Naive B cell (primary cell): ENCODE results near the gene HDAC10. TPM values are rescaled to one million over a fixed set of nuclear protein-coding genes. Genes with fewer than 3 reads are reported as not detected.

Experiments used
- ATAC-seq, 2 donors: fragments of 150-1000 bp; cut with Tn5 transposase; 2 replicates each; pipeline ENCODE4 v1.10.0; 2021; ENCODE audit warnings: low read depth in 2 of 2, mild to moderate bottlenecking in 2 of 2, moderate library complexity in 2 of 2
- DNase-seq: peaks from one replicate; pipeline ENCODE4 v3.0.0; 2022
- H3K27ac Mint-ChIP-seq, 6 donors: one replicate each; pipeline ENCODE4 v1.8.0; 2020 to 2022; ENCODE audit warnings: mild to moderate bottlenecking in 6 of 6, mixed read lengths in 6 of 6, moderate library complexity in 5 of 6, inconsistent platforms in 2 of 6
- H3K27me3 Mint-ChIP-seq, 3 donors: one replicate each; pipeline ENCODE4 v1.8.0; 2021 to 2022; ENCODE audit warnings: mixed read lengths in 3 of 3, mild to moderate bottlenecking in 1 of 3
- H3K36me3 Mint-ChIP-seq, 2 donors: one replicate each; pipeline ENCODE4 v1.8.0; 2020 to 2022; ENCODE audit warnings: mixed read lengths in 2 of 2, inconsistent platforms in 1 of 2, mild to moderate bottlenecking in 1 of 2
- H3K4me1 Mint-ChIP-seq, 3 donors: one replicate each; pipeline ENCODE4 v1.8.0; 2020 to 2022; ENCODE audit warnings: mixed read lengths in 3 of 3, inconsistent platforms in 1 of 3, mild to moderate bottlenecking in 1 of 3, moderate library complexity in 1 of 3
- H3K4me3 Mint-ChIP-seq, 8 donors: one replicate each; pipeline ENCODE4 v1.8.0; 2020 to 2022; ENCODE audit warnings: mild to moderate bottlenecking in 8 of 8, mixed read lengths in 8 of 8, moderate library complexity in 8 of 8, inconsistent platforms in 2 of 8
- H3K9me3 Mint-ChIP-seq, 7 donors: one replicate each; pipeline ENCODE4 v1.8.0; 2020 to 2022; ENCODE audit warnings: mixed read lengths in 7 of 7, mild to moderate bottlenecking in 5 of 7, inconsistent platforms in 2 of 7, moderate library complexity in 1 of 7
- polyA plus RNA-seq, 6 donors: library from polyadenylated mRNA; unstranded; fragments of 300-500 nt; fragmentation: Illumina TruSeq; gene quantifications; one replicate each; pipeline ENCODE4 v1.2.3, GENCODE V29; 2021; ENCODE audit warnings: low read depth in 6 of 6

HDAC10 gene
- polyA plus RNA-seq, 6 donors from 2014 or later = 4.6 to 8.2 (median 6.3) TPM

GRCh38 chr22:50253046-50253915, 2.2 kb upstream of the HDAC10 start:
- no peak overlapping the region for H3K4me3 Mint-ChIP-seq
- peaks cover 0 to 3% (median 0%) of the 10 kb centered on the region in 3 donors for H3K27me3 Mint-ChIP-seq
- no peak overlapping the region for H3K27ac Mint-ChIP-seq
- H3K9me3 Mint-ChIP-seq = no peaks in the 10 kb centered on the region
- H3K36me3 Mint-ChIP-seq = no peaks in the 10 kb centered on the region
- no peak for DNase-seq
- ATAC-seq = no peak
- H3K4me1 Mint-ChIP-seq = peaks cover 3 to 5% (median 5%) of the 10 kb centered on the region in 3 donors

- Mint-ChIP-seq H3K27me3 (no peaks in the 10 kb centered on the region), H3K9me3 (no peaks in the 10 kb centered on the region), H3K27ac (peak overlapping the region in 5 of 6 donors; percentile 13 to 83 (median 69)), H3K36me3 (no peaks in the 10 kb centered on the region), H3K4me3 (peak overlapping the region; percentile 60 to 87 (median 76)), H3K4me1 (peaks cover 7 to 11% (median 10%) of the 10 kb centered on the region in 3 donors)
- ATAC-seq = peak; percentile 77 to 79
- DNase-seq = peak; percentile 70
Measured at GRCh38 chr22:50252082-50253045, 1.3 kb upstream of the HDAC10 start.

DNA sequence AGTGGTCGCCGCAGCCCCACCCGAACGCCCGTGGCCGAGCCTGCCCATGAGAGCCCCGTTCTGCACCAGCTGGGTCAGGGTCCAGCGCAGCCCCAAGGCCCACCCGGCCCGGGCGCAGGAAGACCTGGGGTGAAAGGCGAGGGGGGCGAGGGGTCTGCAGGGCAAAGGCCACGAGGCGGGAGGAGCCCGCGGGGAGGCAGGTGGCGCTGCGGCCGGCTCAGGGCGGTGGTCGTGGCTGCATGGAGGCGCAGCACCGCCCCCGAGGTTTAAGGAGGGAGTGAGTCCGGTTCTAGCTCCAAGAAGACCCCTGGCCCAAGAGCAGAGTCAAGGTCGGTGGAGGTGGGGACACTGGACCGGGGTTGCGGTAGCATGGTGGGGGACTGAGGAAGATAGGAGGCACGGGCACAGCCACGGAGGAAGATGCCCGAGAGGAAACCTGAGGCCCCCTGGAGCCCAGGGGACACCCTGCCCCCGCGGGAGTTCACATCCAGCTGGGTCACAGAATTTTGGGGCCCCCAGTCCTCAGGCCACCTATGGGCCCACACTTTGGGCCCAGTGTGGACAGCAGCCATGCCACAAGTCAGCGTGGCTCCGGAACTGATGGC, 514 bp upstream of the HDAC10 start:
- H3K27me3 Mint-ChIP-seq = no peaks in the 10 kb centered on the region
- DNase-seq = no peak
- H3K36me3 Mint-ChIP-seq = no peaks in the 10 kb centered on the region
- H3K4me1 Mint-ChIP-seq = peaks cover 7 to 15% (median 12%) of the 10 kb centered on the region in 3 donors
- peak overlapping the region; percentile 29 to 84 (median 72) for H3K4me3 Mint-ChIP-seq
- no peaks in the 10 kb centered on the region for H3K9me3 Mint-ChIP-seq
- H3K27ac Mint-ChIP-seq = peak overlapping the region in 5 of 6 donors; percentile 13 to 83 (median 44)
- peak; percentile 19 to 28 for ATAC-seq

DNA sequence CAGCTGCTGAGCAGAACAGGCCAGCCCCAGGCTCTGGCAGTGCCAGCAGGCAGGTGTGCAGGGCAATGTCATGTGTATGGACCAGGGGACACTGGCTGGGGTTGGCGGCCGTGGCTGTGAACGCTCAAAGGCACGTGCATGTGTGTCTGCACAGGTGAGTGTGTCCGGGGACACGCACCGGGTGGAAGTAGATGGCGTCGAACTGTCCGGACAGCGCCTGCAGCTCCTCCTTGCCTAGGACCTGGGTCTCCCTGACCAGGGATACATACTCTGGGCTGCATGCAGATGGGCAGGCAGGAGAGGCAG, 863 bp downstream of the HDAC10 start:
- ATAC-seq (no peak), DNase-seq (no peak)
- Mint-ChIP-seq H3K36me3 (peaks cover 0 to 1% of the 10 kb centered on the region in 2 donors), H3K9me3 (no peaks in the 10 kb centered on the region), H3K27ac (peak overlapping the region in 1 of 6 donors; percentile 57), H3K27me3 (no peaks in the 10 kb centered on the region), H3K4me3 (peak overlapping the region; percentile 63 to 81 (median 72)), H3K4me1 (peaks cover 7 to 15% (median 13%) of the 10 kb centered on the region in 3 donors)

- Mint-ChIP-seq H3K4me3 (peak overlapping the region in 7 of 8 donors; percentile 45 to 81 (median 73)), H3K27me3 (no peaks in the 10 kb centered on the region), H3K36me3 (peaks cover 0 to 7% of the 10 kb centered on the region in 2 donors), H3K9me3 (no peaks in the 10 kb centered on the region), H3K4me1 (peaks cover 12 to 19% (median 18%) of the 10 kb centered on the region in 3 donors), H3K27ac (no peak overlapping the region)
- DNase-seq (no peak), ATAC-seq (no peak)
Measured at GRCh38 chr22:50249341-50250248, 1.5 kb downstream of the HDAC10 start.

GRCh38 chr22:50248196-50249081, 2.6 kb downstream of the HDAC10 start:
- peaks cover 20 to 30% (median 29%) of the 10 kb centered on the region in 3 donors for H3K4me1 Mint-ChIP-seq
- H3K36me3 Mint-ChIP-seq = peaks cover 0 to 7% of the 10 kb centered on the region in 2 donors
- H3K27ac Mint-ChIP-seq = peak overlapping the region in 2 of 6 donors; percentile 88 to 92
- ATAC-seq (no peak), DNase-seq (no peak)
- H3K9me3 Mint-ChIP-seq = no peaks in the 10 kb centered on the region
- H3K27me3 Mint-ChIP-seq = no peaks in the 10 kb centered on the region
- H3K4me3 Mint-ChIP-seq = peak overlapping the region in 4 of 8 donors; percentile 9 to 81 (median 35)

GRCh38 chr22:50247748-50248147, 3.3 kb downstream of the HDAC10 start:
- ATAC-seq (no peak), DNase-seq (no peak)
- Mint-ChIP-seq H3K4me1 (peaks cover 20 to 36% (median 36%) of the 10 kb centered on the region in 3 donors), H3K4me3 (peak overlapping the region in 3 of 8 donors; percentile 35 to 81 (median 36)), H3K36me3 (peaks cover 0 to 7% of the 10 kb centered on the region in 2 donors), H3K27ac (peak overlapping the region in 4 of 6 donors; percentile 75 to 92 (median 83)), H3K9me3 (no peaks in the 10 kb centered on the region), H3K27me3 (no peaks in the 10 kb centered on the region)

GRCh38 chr22:50246242-50247175, 4.6 kb downstream of the HDAC10 start:
- no peak for ATAC-seq
- H3K4me1 Mint-ChIP-seq = peaks cover 18 to 47% (median 43%) of the 10 kb centered on the region in 3 donors
- H3K9me3 Mint-ChIP-seq = no peaks in the 10 kb centered on the region
- peaks cover 0 to 7% of the 10 kb centered on the region in 2 donors for H3K36me3 Mint-ChIP-seq
- peak overlapping the region; percentile 45 to 100 (median 76) for H3K4me3 Mint-ChIP-seq
- peak overlapping the region in 4 of 6 donors; percentile 68 to 100 (median 86) for H3K27ac Mint-ChIP-seq
- DNase-seq = no peak
- no peaks in the 10 kb centered on the region for H3K27me3 Mint-ChIP-seq

- peaks cover 25 to 58% (median 51%) of the 10 kb centered on the region in 3 donors for H3K4me1 Mint-ChIP-seq
- no peak for DNase-seq
- peak overlapping the region; percentile 84 to 100 (median 99) for H3K4me3 Mint-ChIP-seq
Measured at GRCh38 chr22:50245214-50246072, 5.6 kb downstream of the HDAC10 start.

More at GRCh38 chr22:50245214-50246072, 5.6 kb downstream of the HDAC10 start:
- Mint-ChIP-seq H3K27me3 (no peaks in the 10 kb centered on the region), H3K36me3 (peaks cover 0 to 7% of the 10 kb centered on the region in 2 donors), H3K27ac (peak overlapping the region; percentile 95 to 100 (median 100)), H3K9me3 (no peaks in the 10 kb centered on the region)
- ATAC-seq = peak in 1 of 2 donors; percentile 40
